GM12875 (cell line): ENCODE data around the gene ATAT1.
"Not testable (repeated sequence)": the region's sequence is repeated elsewhere in the genome, so short reads cannot be mapped to it uniquely, and the experiment has no call there.

Experiments
- H3K4me3 ChIP-seq: one replicate; pipeline ENCODE4 v1.5.1; 2011; ENCODE audit warnings: low read depth, low read length, control low read depth
- TF ChIP-seq, protein P1 (sequence below): IDR thresholded peaks from 2 replicates; pipeline ENCODE4 v1.5.1; 2011; ENCODE audit warnings: low read depth, mild to moderate bottlenecking, control low read depth, inconsistent platforms, low read length, moderate library complexity, borderline replicate concordance; ENCODE audit not compliant: insufficient read depth

Gene ATAT1

DNA sequence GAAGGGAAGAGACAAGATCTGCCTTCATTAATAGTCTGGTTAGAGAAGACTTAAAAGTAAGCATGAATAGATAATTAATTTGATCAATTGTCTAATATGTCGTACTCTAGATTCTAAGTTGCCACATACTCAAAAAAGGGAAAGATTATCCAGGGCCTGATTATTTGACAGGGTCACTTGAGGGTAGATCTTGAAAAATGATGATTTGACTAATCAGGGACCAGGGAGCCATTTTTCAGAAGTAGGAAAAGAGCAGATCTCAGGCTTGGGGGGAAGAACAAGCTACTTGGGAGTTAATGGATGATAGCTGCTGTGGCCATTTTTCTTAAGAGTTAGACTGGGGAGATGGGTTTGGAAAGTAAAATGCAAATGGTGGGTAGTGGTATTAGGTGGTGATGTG lies 34.4 kb upstream of the ATAT1 start:
- H3K4me3 ChIP-seq = no peak overlapping the region
- TF ChIP-seq, protein P1, sequence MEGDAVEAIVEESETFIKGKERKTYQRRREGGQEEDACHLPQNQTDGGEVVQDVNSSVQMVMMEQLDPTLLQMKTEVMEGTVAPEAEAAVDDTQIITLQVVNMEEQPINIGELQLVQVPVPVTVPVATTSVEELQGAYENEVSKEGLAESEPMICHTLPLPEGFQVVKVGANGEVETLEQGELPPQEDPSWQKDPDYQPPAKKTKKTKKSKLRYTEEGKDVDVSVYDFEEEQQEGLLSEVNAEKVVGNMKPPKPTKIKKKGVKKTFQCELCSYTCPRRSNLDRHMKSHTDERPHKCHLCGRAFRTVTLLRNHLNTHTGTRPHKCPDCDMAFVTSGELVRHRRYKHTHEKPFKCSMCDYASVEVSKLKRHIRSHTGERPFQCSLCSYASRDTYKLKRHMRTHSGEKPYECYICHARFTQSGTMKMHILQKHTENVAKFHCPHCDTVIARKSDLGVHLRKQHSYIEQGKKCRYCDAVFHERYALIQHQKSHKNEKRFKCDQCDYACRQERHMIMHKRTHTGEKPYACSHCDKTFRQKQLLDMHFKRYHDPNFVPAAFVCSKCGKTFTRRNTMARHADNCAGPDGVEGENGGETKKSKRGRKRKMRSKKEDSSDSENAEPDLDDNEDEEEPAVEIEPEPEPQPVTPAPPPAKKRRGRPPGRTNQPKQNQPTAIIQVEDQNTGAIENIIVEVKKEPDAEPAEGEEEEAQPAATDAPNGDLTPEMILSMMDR = no peak

DNA sequence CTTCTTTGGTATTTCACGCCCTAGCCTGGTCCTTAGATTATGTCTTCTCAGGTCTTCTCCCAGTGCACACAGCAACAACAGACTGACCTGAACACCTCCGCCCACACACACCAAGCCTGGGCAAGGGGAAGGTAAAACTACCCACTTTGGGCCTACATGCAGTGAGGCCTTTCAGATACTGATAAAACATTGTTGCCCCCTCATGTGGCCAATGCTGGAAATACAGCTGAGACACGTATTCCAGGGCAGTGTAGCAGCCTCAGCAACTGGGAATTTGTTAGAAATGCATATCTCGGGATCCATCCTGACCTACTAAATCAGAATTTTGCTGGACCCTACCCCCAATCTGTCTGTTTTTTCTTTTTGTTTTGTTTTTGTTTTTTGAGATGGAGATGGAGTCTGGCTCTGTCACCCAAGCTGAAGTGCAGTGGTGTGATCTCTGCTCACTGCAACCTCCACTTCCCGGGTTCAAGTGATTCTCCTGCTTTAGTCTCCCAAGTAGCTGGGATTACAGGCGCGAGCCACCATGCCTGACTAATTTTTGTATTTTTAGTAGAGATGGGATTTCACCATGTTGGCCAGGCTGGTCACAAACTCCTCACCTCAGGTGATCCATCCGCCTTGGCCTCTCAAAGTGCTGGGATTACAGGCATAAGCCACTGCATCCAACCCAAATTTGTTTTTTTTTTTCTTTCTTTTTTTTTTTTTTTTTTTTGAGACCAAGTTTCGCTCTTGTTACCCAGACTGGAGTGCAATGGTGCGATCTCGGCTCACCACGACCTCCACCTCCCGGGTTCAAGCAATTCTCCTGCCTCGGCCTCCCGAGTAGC lies 29.1 kb upstream of the ATAT1 start:
- TF ChIP-seq, protein P1 = peak; percentile 71
- not testable (repeated sequence) for H3K4me3 ChIP-seq

DNA sequence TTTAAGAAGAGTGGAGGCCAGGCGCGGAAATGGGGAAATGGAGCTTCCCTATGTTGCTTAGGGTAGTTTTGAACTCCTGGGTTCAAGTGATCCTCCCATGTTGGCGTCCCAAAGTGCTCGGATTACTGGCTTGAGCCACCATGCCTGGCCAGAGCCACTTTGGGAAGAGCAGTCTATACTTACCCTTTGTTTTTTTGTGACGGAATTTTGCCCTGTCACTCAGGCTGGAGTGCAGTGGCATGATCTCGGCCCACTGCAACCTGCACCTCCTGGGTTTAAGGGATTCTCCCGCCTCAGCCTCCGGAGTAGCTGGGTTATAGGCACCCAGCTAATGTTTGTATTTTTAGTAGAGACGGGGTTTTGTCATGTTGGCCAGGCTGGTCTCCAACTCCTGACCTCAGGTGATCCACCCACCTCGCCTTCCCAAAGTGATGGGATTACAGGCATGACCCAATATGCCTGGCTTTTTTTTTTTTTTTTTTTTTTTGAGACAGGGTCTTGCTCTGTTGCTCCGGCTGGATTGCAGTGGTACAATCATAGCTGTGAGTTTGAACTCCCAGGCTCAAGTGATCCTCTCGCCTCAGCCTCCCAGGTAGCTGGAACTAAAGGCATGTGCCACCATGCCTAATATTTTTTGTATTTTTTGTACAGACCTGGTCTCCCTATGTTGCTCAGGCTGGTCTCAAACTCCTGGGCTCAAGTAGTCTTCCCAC lies 27.6 kb upstream of the ATAT1 start:
- H3K4me3 ChIP-seq = no peak overlapping the region
- TF ChIP-seq, protein P1 = no peak

GRCh38 chr6:30599625-30600324 lies 26.9 kb upstream of the ATAT1 start:
- TF ChIP-seq, protein P1 = no peak
- H3K4me3 ChIP-seq = no peak overlapping the region

DNA sequence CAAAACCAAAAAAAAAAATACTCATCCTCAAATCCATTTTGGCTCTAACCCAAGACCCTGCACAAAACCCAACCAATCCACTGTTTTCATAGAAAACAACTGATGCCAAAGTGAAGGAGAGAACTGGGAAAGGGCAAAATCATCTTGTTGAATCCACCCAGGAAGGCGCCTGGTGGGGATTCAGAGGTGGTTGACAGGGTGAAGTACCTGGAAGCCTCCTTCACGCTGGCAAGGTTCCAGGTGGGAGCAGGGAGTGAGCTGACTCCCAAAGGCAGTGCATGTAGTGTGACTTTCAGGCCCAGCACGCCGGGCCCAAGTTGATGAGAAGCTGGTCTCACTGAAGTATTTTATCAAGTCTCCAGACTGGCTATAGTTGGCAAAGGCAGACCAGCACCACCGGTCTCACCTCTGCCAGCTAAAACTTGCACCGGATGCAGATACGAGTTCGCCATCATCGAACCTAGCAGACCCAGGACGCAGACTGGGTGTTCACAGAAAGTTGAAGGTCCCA lies 26.2 kb upstream of the ATAT1 start:
- TF ChIP-seq, protein P1 = no peak
- no peak overlapping the region for H3K4me3 ChIP-seq

DNA sequence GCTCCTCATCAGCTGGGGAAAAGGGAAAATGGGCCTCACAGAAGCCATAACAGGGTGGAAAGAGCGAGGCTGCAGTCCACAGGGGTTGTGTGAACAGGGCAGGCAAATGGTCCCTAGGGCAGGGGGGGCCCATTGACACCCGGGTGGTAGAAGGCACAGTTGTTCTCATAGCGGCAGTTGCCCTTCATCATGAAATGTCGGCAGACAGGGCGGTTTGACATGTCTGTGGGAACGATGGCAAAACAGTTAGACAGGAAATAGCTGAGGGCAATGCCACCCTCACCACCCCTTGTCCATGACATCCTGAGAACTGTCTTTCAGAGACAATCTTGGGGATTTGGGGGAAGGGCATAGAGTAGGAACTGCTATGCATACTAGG lies 25.2 kb upstream of the ATAT1 start:
- TF ChIP-seq, protein P1 = no peak
- no peak overlapping the region for H3K4me3 ChIP-seq
